ENCODE measurements around the gene CORO2B. TPM values are rescaled to one million over a fixed set of nuclear protein-coding genes. Genes with fewer than 3 reads are reported as not detected.
A peak's percentile ranks its signal among the peaks of the same experiment; 100 is the strongest.

The CORO2B gene
- total RNA-seq, 4 donors from 2014 or later = 0.19 to 2.3 (median 0.22) TPM; not detected in 1

GRCh38 chr15:68617001-68617400 is 38.2 kb downstream of the CORO2B start:
- peaks cover 0 to 29% (median 4%) of the 10 kb centered on the region in 3 donors for H3K4me1 ChIP-seq
- WGBS, 2 donors = 8 to 26% methylated on average over 2 of the region's 2 CpGs
- peaks cover 0 to 11% (median 0%) of the 10 kb centered on the region in 4 donors for H3K27me3 ChIP-seq
- no peak for DNase-seq
- no peaks in the 10 kb centered on the region for H3K9me3 ChIP-seq
- no peak for TF ChIP-seq POLR2A (IDR thresholded peaks at IDR 0.05)
- no peak for TF ChIP-seq CTCF (IDR thresholded peaks at IDR 0.05)
- H3K27ac ChIP-seq = no peak overlapping the region
- H3K4me3 ChIP-seq = no peak overlapping the region
- H3K36me3 ChIP-seq = no peaks in the 10 kb centered on the region
- intact Hi-C loops (cut with DNase I) = no loop called here

GRCh38 chr15:68617777-68618176 is 39.0 kb downstream of the CORO2B start:
- no peak overlapping the region for H3K4me3 ChIP-seq
- H3K4me1 ChIP-seq = peaks cover 0 to 32% (median 4%) of the 10 kb centered on the region in 3 donors
- WGBS, 2 donors = 67 to 76% methylated on average over 1 of the region's 1 CpG
- intact Hi-C loops (cut with DNase I) = no loop called here
- no peak for DNase-seq
- no peaks in the 10 kb centered on the region for H3K9me3 ChIP-seq
- peaks cover 0 to 11% (median 0%) of the 10 kb centered on the region in 4 donors for H3K27me3 ChIP-seq
- TF ChIP-seq POLR2A (IDR thresholded peaks at IDR 0.05) (no peak), CTCF (IDR thresholded peaks at IDR 0.05) (no peak)
- H3K27ac ChIP-seq = no peak overlapping the region
- H3K36me3 ChIP-seq = no peaks in the 10 kb centered on the region

GRCh38 chr15:68618394-68618793 is 39.6 kb downstream of the CORO2B start:
- intact Hi-C loops (cut with DNase I) = no loop called here
- Histone ChIP-seq H3K4me1 (peaks cover 0 to 32% (median 4%) of the 10 kb centered on the region in 3 donors), H3K9me3 (no peaks in the 10 kb centered on the region), H3K27ac (peak overlapping the region in 2 of 4 donors; percentile 44 to 54), H3K36me3 (no peaks in the 10 kb centered on the region), H3K4me3 (no peak overlapping the region), H3K27me3 (peaks cover 0 to 15% (median 0%) of the 10 kb centered on the region in 4 donors)
- TF ChIP-seq CTCF (IDR thresholded peaks at IDR 0.05) (no peak), POLR2A (IDR thresholded peaks at IDR 0.05) (no peak)
- DNase-seq = no peak
- WGBS, 2 donors = 44 to 52% methylated on average over 4 of the region's 4 CpGs

- Histone ChIP-seq H3K4me3 (no peak overlapping the region), H3K27me3 (peaks cover 0 to 22% (median 0%) of the 10 kb centered on the region in 4 donors), H3K9me3 (no peaks in the 10 kb centered on the region), H3K27ac (no peak overlapping the region), H3K36me3 (no peaks in the 10 kb centered on the region), H3K4me1 (peaks cover 0 to 32% (median 4%) of the 10 kb centered on the region in 3 donors)
- WGBS, 2 donors = 78 to 80% methylated on average over 4 of the region's 4 CpGs
- TF ChIP-seq CTCF (IDR thresholded peaks at IDR 0.05) (no peak), POLR2A (IDR thresholded peaks at IDR 0.05) (no peak)
- no peak for DNase-seq
- intact Hi-C loops (cut with DNase I) = no loop called here
Measured at GRCh38 chr15:68618908-68619698, 40.3 kb downstream of the CORO2B start.

GRCh38 chr15:68620721-68621527 is 42.1 kb downstream of the CORO2B start:
- intact Hi-C loops (cut with DNase I) = no loop called here
- Histone ChIP-seq H3K9me3 (no peaks in the 10 kb centered on the region), H3K27me3 (peaks cover 0 to 22% (median 0%) of the 10 kb centered on the region in 4 donors), H3K4me1 (peaks cover 0 to 23% (median 4%) of the 10 kb centered on the region in 3 donors), H3K4me3 (peak overlapping the region in 1 of 4 donors; percentile 11), H3K36me3 (no peaks in the 10 kb centered on the region), H3K27ac (peak overlapping the region in 3 of 4 donors; percentile 9 to 81 (median 68))
- no peak for DNase-seq
- 51 to 77% methylated on average over 8 to 16 of the region's 19 CpGs for WGBS, 2 donors
- no peak for TF ChIP-seq CTCF (IDR thresholded peaks at IDR 0.05)
- no peak for TF ChIP-seq POLR2A (IDR thresholded peaks at IDR 0.05)
